Esophagus muscularis mucosa (tissue), 4 donors: ENCODE measurements around the gene SLC25A26. TPM values are rescaled to one million over a fixed set of nuclear protein-coding genes. Genes with fewer than 3 reads are reported as not detected.

ENCODE experiments used
- DNase-seq: peaks from one replicate; pipeline ENCODE4 v3.0.0-alpha.2; 2017; ENCODE audit errors: extremely low spot score
- H3K27ac ChIP-seq, 4 donors: fragments of 200-600 bp; sonication (generic); replicated peaks in 1 of 4; 1 replicate in 3 of 4; 2 replicates in 1 of 4; pipeline ENCODE4 v1.5.1; 2016 to 2019; ENCODE audit warnings: mild to moderate bottlenecking in 1 of 4
- H3K27me3 ChIP-seq, 4 donors: fragments of 200-600 bp; sonication (generic); one replicate each; pipeline versions ENCODE4 v1.5.1 to v1.6.0; 2016 to 2019
- H3K36me3 ChIP-seq, 4 donors: fragments of 200-600 bp; sonication (generic); one replicate each; pipeline ENCODE4 v1.5.1; 2016 to 2019
- H3K4me1 ChIP-seq, 4 donors: fragments of 200-600 bp; sonication (generic); one replicate each; pipeline ENCODE4 v1.5.1; 2016 to 2019
- H3K4me3 ChIP-seq, 4 donors: fragments of 200-600 bp; sonication (generic); 1 replicate in 2 of 4; 2 replicates in 2 of 4; pipeline ENCODE4 v1.5.1; 2016 to 2019; ENCODE audit warnings: mild to moderate bottlenecking in 4 of 4, moderate library complexity in 1 of 4
- H3K9me3 ChIP-seq, 4 donors: fragments of 200-600 bp; sonication (generic); 1 replicate in 3 of 4; 2 replicates in 1 of 4; pipeline ENCODE4 v1.5.1; 2016 to 2019
- CTCF ChIP-seq, 3 experiments: fragments of 200-600 bp in 2 of 3; fragments of 450-650 bp in 1 of 3; sonication (generic) in 2 of 3; IDR thresholded peaks; one replicate each; pipeline ENCODE4 v1.5.1; 2017 to 2019; ENCODE audit warnings: antibody characterized with exemption in 3 of 3, mild to moderate bottlenecking in 2 of 3, moderate library complexity in 1 of 3
- EP300 ChIP-seq: sonication (generic); formaldehyde crosslinking; IDR thresholded peaks from one replicate; pipeline ENCODE4 v1.6.1; 2017; ENCODE audit warnings: antibody characterized with exemption
- POLR2A ChIP-seq: fragments of 450-650 bp; IDR thresholded peaks from one replicate; pipeline ENCODE4 v1.6.1; 2017; ENCODE audit warnings: antibody characterized with exemption, moderate library complexity, mild to moderate bottlenecking, low read depth
- POLR2AphosphoS5 ChIP-seq, 2 donors: sonication (generic); formaldehyde crosslinking; IDR thresholded peaks; one replicate each; pipeline ENCODE4 v1.6.1; 2017; ENCODE audit warnings: antibody characterized with exemption in 2 of 2
- WGBS: methylation state at CpG from one replicate; pipeline ENCODE4 v1.1.5; 2018; 5-methylcytosine and 5-hydroxymethylcytosine counted together
- intact Hi-C: fragments of 100-400 bp; cut with DNase I; formaldehyde crosslinking; loops from one replicate; pipeline ENCODE4 v1.15.1; 2023
- total RNA-seq, 4 donors: library from RNA; depleted of rRNA; stranded (reverse); fragments of >200 nt; gene quantifications; one replicate each; pipeline versions ENCODE4 v1.1.0 to v1.2.1, GENCODE V29; 2016

Gene SLC25A26
- total RNA-seq, 4 donors from 2014 or later, result 23.0 to 39.0 (median 26.0) TPM

DNA sequence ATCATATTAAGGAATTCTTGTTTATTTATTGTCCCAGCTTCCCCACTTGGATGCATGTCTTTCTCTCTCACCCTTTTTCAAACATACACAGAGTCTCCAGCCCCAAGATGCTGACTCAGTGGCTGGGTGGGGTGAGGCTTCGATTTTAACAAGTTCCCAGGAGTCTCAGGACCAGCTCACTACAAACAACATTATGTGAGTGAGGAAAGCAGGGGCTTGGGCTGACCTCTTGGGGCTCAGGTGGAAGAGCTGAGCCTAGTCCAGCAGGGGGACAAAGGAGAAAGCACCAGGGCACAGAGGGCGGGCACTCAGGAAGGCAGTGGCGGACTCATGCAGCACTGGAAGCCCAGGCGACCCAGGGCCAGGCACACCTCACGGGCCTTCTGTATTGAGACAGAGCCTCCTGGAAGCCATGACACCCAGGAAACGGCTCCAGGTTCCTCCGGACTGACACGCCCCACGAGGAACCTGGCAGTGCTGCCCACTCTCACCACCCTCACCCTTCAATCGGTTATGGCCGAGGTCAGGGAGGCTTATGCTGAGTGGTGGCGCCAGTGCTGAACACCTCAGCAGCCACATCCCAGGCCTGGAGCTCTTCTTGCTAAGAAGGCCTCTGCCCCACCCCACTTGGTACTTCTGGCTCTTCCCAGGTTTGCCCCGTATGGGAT lies 182.7 kb downstream of the SLC25A26 start:
- Histone ChIP-seq H3K27me3 (no peaks in the 10 kb centered on the region), H3K27ac (peak overlapping the region; percentile 73 to 86 (median 82)), H3K9me3 (no peaks in the 10 kb centered on the region), H3K4me1 (peaks cover 48 to 96% (median 91%) of the 10 kb centered on the region in 4 donors), H3K36me3 (peaks cover 4 to 71% (median 45%) of the 10 kb centered on the region in 4 donors), H3K4me3 (no peak overlapping the region)
- TF ChIP-seq POLR2AphosphoS5 (IDR thresholded peaks at IDR 0.05) (no peak), POLR2A (no peak), CTCF (IDR thresholded peaks at IDR 0.05) (no peak), EP300 (no peak)
- DNase-seq, result no peak
- intact Hi-C loops, result loop anchor here (10.0 kb wide), 2 partner anchors 129 to 321 kb away; no protein-coding TSS in a partner anchor
- 69% methylated on average over 11 of the region's 13 CpGs for WGBS

GRCh38 chr3:66404197-66404596 lies 183.4 kb downstream of the SLC25A26 start:
- Histone ChIP-seq H3K9me3 (no peaks in the 10 kb centered on the region), H3K4me1 (peaks cover 50 to 98% (median 95%) of the 10 kb centered on the region in 4 donors), H3K27me3 (no peaks in the 10 kb centered on the region), H3K4me3 (no peak overlapping the region), H3K27ac (peak overlapping the region; percentile 73 to 86 (median 82)), H3K36me3 (peaks cover 4 to 65% (median 40%) of the 10 kb centered on the region in 4 donors)
- WGBS, result 70% methylated on average over 15 of the region's 15 CpGs
- DNase-seq, result no peak
- no peak for TF ChIP-seq EP300
- no peak for TF ChIP-seq POLR2A
- TF ChIP-seq POLR2AphosphoS5 (IDR thresholded peaks at IDR 0.05), result no peak
- no peak for TF ChIP-seq CTCF (IDR thresholded peaks at IDR 0.05)
- intact Hi-C loops, result loop anchor here (10.0 kb wide), 2 partner anchors 129 to 321 kb away; no protein-coding TSS in a partner anchor

- H3K36me3 ChIP-seq, result peaks cover 4 to 68% (median 46%) of the 10 kb centered on the region in 4 donors
- H3K4me3 ChIP-seq, result no peak overlapping the region
- no peak for DNase-seq
- H3K27me3 ChIP-seq, result no peaks in the 10 kb centered on the region
- TF ChIP-seq POLR2A, result no peak
- no peak for TF ChIP-seq EP300
- TF ChIP-seq POLR2AphosphoS5 (IDR thresholded peaks at IDR 0.05), result no peak
- no peak for TF ChIP-seq CTCF (IDR thresholded peaks at IDR 0.05)
- intact Hi-C loops, result loop anchor here (10.0 kb wide), 2 partner anchors 130 to 320 kb away; no protein-coding TSS in a partner anchor
- H3K4me1 ChIP-seq, result peaks cover 50 to 100% (median 100%) of the 10 kb centered on the region in 4 donors
- 87% methylated on average over 32 of the region's 32 CpGs for WGBS
- no peaks in the 10 kb centered on the region for H3K9me3 ChIP-seq
- H3K27ac ChIP-seq, result peak overlapping the region; percentile 73 to 86 (median 82)
Observed at GRCh38 chr3:66404903-66405700, 184.3 kb downstream of the SLC25A26 start.

DNA sequence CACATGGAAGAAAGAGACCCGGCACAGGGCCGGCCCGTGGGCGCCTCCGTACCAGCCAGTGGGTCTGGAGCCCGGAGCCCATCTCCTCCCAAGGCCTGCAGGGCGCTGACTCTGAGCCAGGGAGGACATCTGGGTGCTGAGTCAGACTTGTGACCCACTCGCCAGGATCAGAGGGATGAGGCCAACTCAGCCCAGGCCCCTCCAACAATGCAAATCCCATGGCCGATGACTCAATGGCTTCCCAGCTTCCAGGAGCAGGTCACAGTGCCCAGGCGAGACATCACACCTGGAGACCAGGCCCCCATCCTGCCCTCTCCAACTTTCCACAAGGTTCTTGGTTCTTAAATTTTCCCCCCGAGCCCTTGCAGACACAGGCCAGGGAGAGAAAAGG lies 184.9 kb downstream of the SLC25A26 start:
- peaks cover 51 to 100% (median 100%) of the 10 kb centered on the region in 4 donors for H3K4me1 ChIP-seq
- TF ChIP-seq CTCF (IDR thresholded peaks at IDR 0.05) (no peak), POLR2AphosphoS5 (IDR thresholded peaks at IDR 0.05) (no peak), EP300 (no peak), POLR2A (no peak)
- H3K4me3 ChIP-seq, result no peak overlapping the region
- H3K27me3 ChIP-seq, result no peaks in the 10 kb centered on the region
- 65% methylated on average over 9 of the region's 11 CpGs for WGBS
- H3K27ac ChIP-seq, result peak overlapping the region; percentile 73 to 86 (median 82)
- DNase-seq, result no peak
- peaks cover 4 to 67% (median 48%) of the 10 kb centered on the region in 4 donors for H3K36me3 ChIP-seq
- no peaks in the 10 kb centered on the region for H3K9me3 ChIP-seq
- intact Hi-C loops, result loop anchor here (2.0 to 10.0 kb wide), 4 partner anchors 95 to 409 kb away; partner anchors contain the start of gene LRIG1
